GM11168 (cell line): Measurements from ENCODE around the gene OTX2.

ENCODE experiments used
- in situ Hi-C: fragments of 300-500 bp; cut with MboI; formaldehyde crosslinking; loops from one replicate; pipeline ENCODE4 v1.12.0; 2022; ENCODE audit warnings: low sequenced_read_pairs; ENCODE audit not compliant: unreplicated experiment

Gene OTX2

DNA sequence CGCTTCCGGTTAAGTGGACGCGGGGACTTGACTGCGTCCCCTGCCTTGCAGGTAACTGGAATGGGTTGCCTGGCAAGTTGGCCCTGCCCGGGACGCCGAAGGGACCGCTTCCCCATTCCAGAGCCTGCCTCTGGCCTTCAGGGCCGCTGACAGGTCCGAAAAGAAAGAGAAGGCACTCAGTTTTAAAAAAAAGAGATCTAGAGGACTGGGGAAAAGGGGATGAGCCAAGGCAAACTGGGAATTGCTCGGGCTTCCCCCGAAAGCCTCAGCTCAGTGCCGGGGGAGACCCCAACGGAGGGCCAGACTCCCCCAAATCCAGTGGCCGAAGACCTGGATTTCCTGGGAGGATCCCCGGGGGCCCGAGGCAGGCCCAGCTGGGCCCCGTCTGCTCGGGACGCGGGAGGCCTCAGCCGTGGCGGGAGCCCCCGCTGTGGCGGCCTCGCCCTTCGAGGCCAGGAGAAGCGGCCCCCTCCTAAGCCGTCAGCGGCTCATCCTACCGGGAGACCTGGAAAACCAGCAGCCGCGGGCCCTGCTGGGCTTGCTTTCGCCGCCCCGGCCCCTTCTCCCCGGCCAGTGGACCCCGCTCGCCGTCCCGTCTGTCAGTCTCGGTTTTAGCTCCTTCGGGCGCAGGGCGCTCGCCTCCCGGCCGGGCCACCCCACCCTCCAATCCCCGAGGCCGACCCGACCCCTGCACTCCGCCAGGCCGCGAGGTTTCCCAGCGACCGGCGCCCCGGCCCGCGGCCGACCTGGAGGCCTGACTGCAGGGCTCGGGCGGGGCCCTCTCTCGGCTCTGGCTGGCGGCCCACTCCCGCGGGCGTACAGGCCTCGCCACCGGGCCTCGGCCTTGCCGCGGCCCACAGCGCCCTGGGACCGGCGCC lies 12.5 kb downstream of the OTX2 start:
- in situ Hi-C loops = no loop called here

DNA sequence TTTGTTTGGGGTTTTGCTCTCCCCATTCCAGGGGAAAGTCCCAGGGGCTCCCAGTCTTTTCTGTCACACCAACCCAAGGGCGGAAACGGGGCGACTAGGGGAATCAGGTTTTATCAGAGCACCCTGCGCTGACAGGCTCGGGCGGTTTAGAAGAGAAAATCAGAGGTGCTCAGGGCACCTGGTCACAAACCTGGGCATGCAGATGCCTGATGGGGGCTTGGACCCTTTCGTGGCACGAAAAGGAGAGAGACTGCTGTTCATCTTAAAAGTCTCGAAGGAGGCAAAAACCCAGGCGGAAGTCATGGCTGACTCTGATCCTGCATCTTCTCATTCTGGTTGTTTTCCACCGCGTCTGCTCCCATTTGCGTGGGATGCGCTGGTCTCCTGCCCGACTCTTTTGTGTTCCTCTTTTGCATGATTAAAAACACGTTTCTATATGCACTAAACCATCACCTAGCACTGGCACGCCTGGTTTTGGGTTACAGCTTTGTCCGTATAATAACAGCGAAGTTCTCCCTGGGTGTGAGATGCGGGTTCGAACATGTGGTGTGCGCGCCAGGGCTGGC lies 13.2 kb downstream of the OTX2 start:
- in situ Hi-C loops = no loop called here

GRCh38 chr14:56796259-56796658 lies 14.0 kb downstream of the OTX2 start:
- in situ Hi-C loops = no loop called here

DNA sequence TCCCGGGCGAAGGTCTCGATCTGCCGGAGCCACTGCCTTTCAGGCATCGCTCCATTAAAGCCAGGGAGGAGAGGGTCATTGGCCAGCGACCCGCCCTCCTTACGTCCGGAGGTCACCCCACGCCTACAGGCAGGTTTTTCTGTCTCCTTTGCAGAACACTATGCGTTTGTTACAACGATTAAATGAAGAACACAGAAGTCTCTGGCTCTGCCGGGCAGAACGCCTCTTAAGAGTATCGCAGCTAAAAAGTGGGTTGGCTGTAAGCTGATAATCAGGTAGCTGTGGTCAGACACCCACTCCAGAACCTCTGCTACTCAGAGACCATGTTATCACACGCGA lies 15.0 kb downstream of the OTX2 start:
- in situ Hi-C loops = no loop called here

DNA sequence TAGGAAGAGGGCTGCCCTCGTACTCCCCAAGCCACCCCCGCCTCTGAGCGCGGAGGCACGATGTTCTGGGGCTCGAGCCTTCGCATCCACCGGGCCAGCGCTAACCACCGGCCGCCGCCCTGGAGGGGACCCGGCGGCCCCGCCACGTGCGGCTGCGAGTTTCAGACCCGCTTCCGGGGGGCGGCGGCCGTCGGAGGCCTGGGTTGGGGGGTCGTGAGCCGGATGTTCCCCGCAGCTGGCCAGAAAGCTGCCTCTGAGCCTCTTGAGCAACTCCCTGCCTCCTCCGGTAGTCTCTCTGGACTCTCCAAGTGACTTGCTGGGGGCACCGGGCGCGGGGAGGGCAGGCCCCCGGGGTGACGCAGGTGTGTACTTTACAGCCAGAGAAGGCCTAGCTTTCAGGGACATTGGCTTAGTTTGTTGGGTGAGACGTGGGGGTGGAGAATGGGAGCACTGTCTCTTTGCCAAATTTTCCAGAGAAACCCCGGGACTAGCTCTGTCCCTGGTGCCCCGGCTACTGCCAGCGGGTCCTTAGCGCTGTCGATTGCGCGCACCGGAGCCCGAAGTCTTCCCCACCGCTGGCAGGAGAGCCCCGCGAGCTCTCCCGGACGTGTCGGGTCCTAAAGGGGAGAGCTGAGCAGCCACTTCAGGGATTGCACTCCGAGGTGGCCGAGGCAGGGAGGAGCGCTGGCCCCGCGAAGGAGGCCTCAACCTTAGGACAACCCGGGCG lies 15.6 kb downstream of the OTX2 start:
- in situ Hi-C loops = no loop called here

DNA sequence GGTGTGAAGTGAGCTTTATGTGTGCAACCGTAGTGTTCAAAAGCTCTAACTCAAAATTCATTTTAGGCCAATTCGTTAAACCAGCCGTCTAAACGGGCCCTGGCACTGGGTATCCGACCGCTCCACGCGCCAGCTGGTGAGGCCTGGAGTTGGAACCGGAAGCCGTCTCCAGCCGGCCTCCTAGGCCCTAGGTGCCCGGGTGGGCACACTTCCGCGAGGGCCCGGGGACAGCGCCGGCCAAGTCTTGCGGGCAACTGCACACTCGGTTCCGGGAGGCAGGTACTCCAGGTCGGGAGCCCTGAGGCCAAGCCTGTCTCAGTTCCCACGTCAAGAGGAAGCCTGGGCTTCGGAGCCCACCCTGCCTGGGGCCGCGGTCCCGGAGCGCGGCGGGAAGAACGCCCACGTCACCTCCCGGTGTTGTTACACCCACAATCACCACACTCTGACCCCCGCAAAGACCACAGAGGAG lies 16.2 kb downstream of the OTX2 start:
- in situ Hi-C loops = no loop called here

- in situ Hi-C loops = no loop called here
These were observed 20.3 kb downstream of the OTX2 start for GRCh38 chr14:56789955-56790354.

GRCh38 chr14:56787530-56787929 lies 22.7 kb downstream of the OTX2 start:
- in situ Hi-C loops = no loop called here

DNA sequence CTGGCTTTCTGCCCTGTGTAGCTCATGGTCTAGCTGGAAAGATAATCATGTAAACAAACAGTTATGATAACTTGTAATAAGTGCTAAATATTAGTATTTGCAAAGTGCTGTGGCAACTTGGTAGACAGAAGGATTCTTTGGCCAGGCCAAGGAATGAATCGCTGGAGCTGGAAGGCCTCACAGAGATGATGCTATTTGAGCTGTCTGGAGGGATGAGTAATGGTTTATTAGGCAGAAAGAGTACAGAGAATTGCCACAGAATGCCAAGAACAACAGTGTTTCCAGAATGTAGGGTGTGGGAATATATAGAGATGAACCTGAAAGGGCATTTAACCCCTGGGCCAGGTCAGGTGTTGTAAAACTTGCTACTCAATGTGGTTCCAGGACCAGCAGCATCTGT lies 27.6 kb downstream of the OTX2 start:
- in situ Hi-C loops = no loop called here

- in situ Hi-C loops = no loop called here
These were observed 35.8 kb downstream of the OTX2 start for GRCh38 chr14:56774503-56774902.

DNA sequence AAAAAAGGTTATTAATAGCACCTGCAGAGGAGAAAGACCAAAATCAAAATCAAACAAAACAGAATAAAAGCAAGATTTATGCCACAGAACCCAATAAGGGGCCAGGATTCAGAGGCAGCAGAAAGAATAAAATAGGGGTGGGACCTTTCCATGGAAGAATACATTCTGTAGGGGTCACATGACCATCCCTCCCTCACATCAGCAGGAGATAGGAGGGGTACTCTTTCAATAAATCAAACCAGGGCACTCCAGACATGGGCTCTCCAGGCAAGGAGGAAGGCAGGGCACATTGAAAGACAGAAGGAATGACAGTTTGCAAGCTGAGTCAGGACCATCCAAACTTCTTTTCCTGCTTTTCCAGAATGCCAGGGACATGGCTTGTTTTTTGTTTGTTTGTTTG lies 39.8 kb downstream of the OTX2 start:
- in situ Hi-C loops = no loop called here

- in situ Hi-C loops = no loop called here
These were observed 49.9 kb downstream of the OTX2 start for GRCh38 chr14:56760164-56760914.

DNA sequence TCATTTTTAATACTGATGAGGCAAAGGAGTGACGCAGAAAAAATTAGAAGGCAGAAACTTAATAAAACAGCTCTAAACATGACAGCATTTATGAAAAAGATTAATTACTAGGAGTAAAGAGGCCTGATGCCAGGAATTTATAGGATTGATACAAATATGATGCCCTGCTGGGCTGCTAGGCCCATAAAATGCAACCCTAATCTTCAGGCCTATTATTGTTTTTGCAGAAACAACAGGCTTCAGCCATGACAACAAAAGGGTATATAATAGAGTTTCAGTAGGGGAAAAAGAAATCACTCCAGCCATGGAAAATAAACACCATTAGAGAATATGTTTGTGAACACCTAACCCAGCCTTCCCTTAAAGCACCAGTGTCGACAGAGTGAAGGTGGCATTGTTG lies 50.6 kb downstream of the OTX2 start:
- in situ Hi-C loops = no loop called here

GRCh38 chr14:56759094-56759493 lies 51.2 kb downstream of the OTX2 start:
- in situ Hi-C loops = no loop called here

DNA sequence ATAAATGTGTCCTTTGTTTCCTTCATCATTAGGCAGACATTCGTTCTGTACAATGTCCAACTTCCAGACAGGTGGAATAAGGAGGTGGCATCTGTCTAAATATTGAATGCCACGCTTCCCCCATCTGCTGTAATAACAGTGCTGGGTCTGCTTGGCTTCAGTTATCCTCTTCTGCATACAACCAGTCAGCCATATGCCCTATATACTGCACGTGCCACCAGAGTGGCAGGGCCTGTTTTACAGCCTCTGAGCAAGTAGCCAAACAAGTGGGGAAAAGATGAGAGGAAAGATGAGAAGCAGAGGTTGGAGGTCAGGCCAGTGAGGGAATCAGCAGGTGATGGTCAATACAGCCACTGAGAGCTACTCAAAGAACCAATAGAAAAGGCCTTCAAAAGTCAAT lies 55.4 kb downstream of the OTX2 start:
- in situ Hi-C loops = no loop called here

- in situ Hi-C loops = no loop called here
These were observed 56.9 kb downstream of the OTX2 start for GRCh38 chr14:56753396-56753795.

- in situ Hi-C loops = no loop called here
These were observed 57.9 kb downstream of the OTX2 start for GRCh38 chr14:56752428-56752827.

- in situ Hi-C loops = no loop called here
These were observed 58.8 kb downstream of the OTX2 start for GRCh38 chr14:56751471-56751870.
